CD4-positive, CD25-positive, alpha-beta regulatory T cell (primary cell): ENCODE measurements around the gene ZNF629. TPM values are rescaled to one million over a fixed set of nuclear protein-coding genes. Genes with fewer than 3 reads are reported as not detected.
A peak's percentile ranks its signal among the peaks of the same experiment; 100 is the strongest.

Experiments
- ATAC-seq, 2 donors: fragments of 150-1000 bp; cut with Tn5 transposase; one replicate each; pipeline ENCODE4 v1.10.0; 2021; ENCODE audit warnings: low read depth in 2 of 2, moderate number of reproducible peaks in 2 of 2, moderate library complexity in 1 of 2
- DNase-seq, 3 donors: peaks; one replicate each; pipeline versions ENCODE4 v3.0.0 to v3.0.0-alpha.2; 2012 to 2022; ENCODE audit warnings: mixed read lengths in 1 of 3
- H3K27ac ChIP-seq: one replicate; pipeline ENCODE4 v1.7.0; 2013; ENCODE audit warnings: mild to moderate bottlenecking, low read length; ENCODE audit not compliant: insufficient read depth, poor library complexity, severe bottlenecking
- H3K27me3 ChIP-seq: one replicate; pipeline ENCODE4 v1.7.0; 2013; ENCODE audit warnings: low read length; ENCODE audit not compliant: control insufficient read depth, insufficient read depth
- H3K36me3 ChIP-seq: one replicate; pipeline ENCODE4 v1.7.0; 2013; ENCODE audit warnings: mild to moderate bottlenecking, low read length, moderate library complexity; ENCODE audit not compliant: control insufficient read depth, insufficient read depth
- H3K4me1 ChIP-seq: 2 replicates; pipeline ENCODE4 v1.7.0; 2013; ENCODE audit warnings: mild to moderate bottlenecking, low read length; ENCODE audit not compliant: insufficient read depth, control insufficient read depth, poor library complexity, severe bottlenecking
- H3K4me3 ChIP-seq: one replicate; pipeline ENCODE4 v1.7.0; 2013; ENCODE audit warnings: low read depth, mild to moderate bottlenecking, low read length, moderate library complexity
- H3K9me3 ChIP-seq, 2 experiments: 1 replicate in 1 of 2; 2 replicates in 1 of 2; pipeline ENCODE4 v1.7.0; 2013; ENCODE audit warnings: low read length in 2 of 2, mild to moderate bottlenecking in 1 of 2, moderate library complexity in 1 of 2; ENCODE audit not compliant: control insufficient read depth in 2 of 2
- H3K27ac Mint-ChIP-seq, 3 donors: one replicate each; pipeline ENCODE4 v1.8.0; 2020 to 2022; ENCODE audit warnings: mild to moderate bottlenecking in 3 of 3, mixed read lengths in 3 of 3, moderate library complexity in 2 of 3
- H3K27me3 Mint-ChIP-seq: one replicate; pipeline ENCODE4 v1.8.0; 2022; ENCODE audit warnings: mild to moderate bottlenecking, mixed read lengths
- H3K36me3 Mint-ChIP-seq: one replicate; pipeline ENCODE4 v1.8.0; 2020; ENCODE audit warnings: mixed read lengths
- H3K4me1 Mint-ChIP-seq, 4 donors: one replicate each; pipeline ENCODE4 v1.8.0; 2020 to 2022; ENCODE audit warnings: mixed read lengths in 4 of 4, mild to moderate bottlenecking in 1 of 4
- H3K4me3 Mint-ChIP-seq, 4 donors: one replicate each; pipeline ENCODE4 v1.8.0; 2020 to 2022; ENCODE audit warnings: mild to moderate bottlenecking in 4 of 4, mixed read lengths in 4 of 4, moderate library complexity in 3 of 4
- H3K9me3 Mint-ChIP-seq, 7 donors: one replicate each; pipeline ENCODE4 v1.8.0; 2020 to 2022; ENCODE audit warnings: mixed read lengths in 7 of 7, mild to moderate bottlenecking in 3 of 7, moderate library complexity in 2 of 7
- polyA plus RNA-seq, 4 donors: library from polyadenylated mRNA; unstranded; fragments of 300-500 nt; fragmentation: Illumina TruSeq; gene quantifications; one replicate each; pipeline ENCODE4 v1.2.3, GENCODE V29; 2021
- total RNA-seq: library from RNA; stranded (reverse); gene quantifications from one replicate; pipeline ENCODE4 v1.2.3, GENCODE V29; 2022

The ZNF629 gene
- total and polyA plus RNA-seq, 5 donors from 2014 or later, result 0.23 to 0.79 (median 0.39) TPM

DNA sequence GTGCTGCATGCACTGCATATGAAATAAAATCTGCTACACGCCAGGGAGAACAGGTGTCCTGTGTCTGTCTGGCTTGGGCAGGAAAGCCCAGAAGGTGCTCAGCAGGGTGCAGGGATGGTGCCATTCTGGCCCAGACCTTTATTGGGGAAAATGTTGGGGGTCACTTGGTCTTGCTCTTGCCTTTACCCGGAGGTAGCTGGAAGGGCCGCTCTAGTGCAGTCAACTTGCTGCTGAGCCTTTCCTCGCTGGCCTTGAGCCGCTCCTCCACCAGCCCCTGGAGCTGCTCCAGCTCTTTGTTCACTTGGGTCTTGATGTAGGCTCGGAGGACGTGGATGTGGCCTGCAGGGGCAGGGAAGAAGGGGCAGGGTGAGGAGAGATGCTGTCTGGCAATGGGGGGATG is 29.7 kb downstream of the ZNF629 start:
- peak overlapping the region in 1 of 4 donors; percentile 58 for H3K4me3 Mint-ChIP-seq
- no peak overlapping the region for H3K27ac Mint-ChIP-seq
- Histone ChIP-seq H3K4me3 (no peak overlapping the region), H3K27ac (no peak overlapping the region), H3K9me3 (no peaks in the 10 kb centered on the region), H3K27me3 (no peaks in the 10 kb centered on the region), H3K36me3 (peaks cover 24% of the 10 kb centered on the region), H3K4me1 (peaks cover 9% of the 10 kb centered on the region)
- H3K27me3 Mint-ChIP-seq, result no peaks in the 10 kb centered on the region
- peaks cover 0 to 14% (median 10%) of the 10 kb centered on the region in 4 donors for H3K4me1 Mint-ChIP-seq
- H3K36me3 Mint-ChIP-seq, result peaks cover 15% of the 10 kb centered on the region
- no peak for ATAC-seq
- H3K9me3 Mint-ChIP-seq, result no peaks in the 10 kb centered on the region
- DNase-seq, result no peak

DNA sequence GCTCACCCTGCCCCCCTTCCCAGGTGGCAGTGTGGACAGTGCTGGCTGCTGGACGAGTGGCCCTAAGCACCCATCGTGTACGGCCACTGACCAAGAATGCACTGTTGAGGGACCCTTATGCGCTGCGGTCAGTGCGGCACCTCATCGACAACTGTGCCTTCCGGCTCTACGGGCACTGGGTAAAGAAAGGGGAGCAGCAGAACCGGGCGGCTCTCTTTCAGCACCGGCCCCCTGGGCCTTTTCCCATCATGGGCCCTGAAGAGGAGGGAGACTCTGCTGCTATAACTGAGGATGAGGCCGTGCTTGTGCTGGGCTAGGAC is 30.3 kb downstream of the ZNF629 start:
- H3K36me3 Mint-ChIP-seq, result peaks cover 15% of the 10 kb centered on the region
- H3K36me3 ChIP-seq, result peaks cover 24% of the 10 kb centered on the region
- H3K4me3 Mint-ChIP-seq, result no peak overlapping the region
- H3K27ac Mint-ChIP-seq, result no peak overlapping the region
- H3K27me3 Mint-ChIP-seq, result no peaks in the 10 kb centered on the region
- no peaks in the 10 kb centered on the region for H3K9me3 Mint-ChIP-seq
- H3K4me1 ChIP-seq, result peaks cover 8% of the 10 kb centered on the region
- peaks cover 0 to 9% (median 7%) of the 10 kb centered on the region in 4 donors for H3K4me1 Mint-ChIP-seq
- ATAC-seq, result no peak
- DNase-seq, result no peak
- H3K27ac ChIP-seq, result no peak overlapping the region
- no peak overlapping the region for H3K4me3 ChIP-seq
- no peaks in the 10 kb centered on the region for H3K9me3 ChIP-seq
- H3K27me3 ChIP-seq, result no peaks in the 10 kb centered on the region

DNA sequence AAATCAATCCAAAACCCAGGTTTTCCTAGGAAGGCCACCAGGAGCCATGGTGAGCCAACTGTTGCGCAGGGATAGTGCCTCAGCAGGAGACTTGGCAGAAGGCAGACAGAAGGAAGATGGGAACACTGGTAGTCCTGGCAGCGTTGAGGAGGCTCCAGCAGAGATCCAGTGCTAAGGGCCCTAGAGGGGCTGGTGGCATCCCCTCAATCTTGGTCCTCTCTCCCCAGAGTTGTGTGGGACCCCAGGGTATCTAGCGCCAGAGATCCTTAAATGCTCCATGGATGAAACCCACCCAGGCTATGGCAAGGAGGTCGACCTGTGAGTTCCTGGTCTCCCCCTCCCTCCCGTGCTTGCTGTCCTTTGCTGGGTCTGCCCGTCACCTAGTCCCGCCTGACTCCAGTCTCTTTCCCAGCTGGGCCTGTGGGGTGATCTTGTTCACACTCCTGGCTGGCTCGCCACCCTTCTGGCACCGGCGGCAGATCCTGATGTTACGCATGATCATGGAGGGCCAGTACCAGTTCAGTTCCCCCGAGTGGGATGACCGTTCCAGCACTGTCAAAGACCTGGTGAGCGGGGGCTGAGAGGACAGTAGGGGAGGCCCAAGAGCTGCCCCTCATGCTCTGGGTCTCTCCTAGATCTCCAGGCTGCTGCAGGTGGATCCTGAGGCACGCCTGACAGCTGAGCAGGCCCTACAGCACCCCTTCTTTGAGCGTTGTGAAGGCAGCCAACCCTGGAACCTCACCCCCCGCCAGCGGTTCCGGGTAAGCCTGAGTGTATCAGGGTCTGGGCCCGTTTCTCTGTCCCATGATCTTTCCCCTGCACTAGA is 30.8 kb downstream of the ZNF629 start:
- Histone ChIP-seq H3K9me3 (no peaks in the 10 kb centered on the region), H3K4me1 (peaks cover 5% of the 10 kb centered on the region), H3K27ac (no peak overlapping the region), H3K36me3 (peaks cover 28% of the 10 kb centered on the region), H3K27me3 (no peaks in the 10 kb centered on the region), H3K4me3 (no peak overlapping the region)
- Mint-ChIP-seq H3K9me3 (no peaks in the 10 kb centered on the region), H3K27ac (no peak overlapping the region), H3K27me3 (no peaks in the 10 kb centered on the region), H3K4me1 (peaks cover 0 to 10% (median 9%) of the 10 kb centered on the region in 4 donors), H3K4me3 (peak overlapping the region in 1 of 4 donors; percentile 73), H3K36me3 (peaks cover 20% of the 10 kb centered on the region)
- DNase-seq (no peak), ATAC-seq (no peak)

DNA sequence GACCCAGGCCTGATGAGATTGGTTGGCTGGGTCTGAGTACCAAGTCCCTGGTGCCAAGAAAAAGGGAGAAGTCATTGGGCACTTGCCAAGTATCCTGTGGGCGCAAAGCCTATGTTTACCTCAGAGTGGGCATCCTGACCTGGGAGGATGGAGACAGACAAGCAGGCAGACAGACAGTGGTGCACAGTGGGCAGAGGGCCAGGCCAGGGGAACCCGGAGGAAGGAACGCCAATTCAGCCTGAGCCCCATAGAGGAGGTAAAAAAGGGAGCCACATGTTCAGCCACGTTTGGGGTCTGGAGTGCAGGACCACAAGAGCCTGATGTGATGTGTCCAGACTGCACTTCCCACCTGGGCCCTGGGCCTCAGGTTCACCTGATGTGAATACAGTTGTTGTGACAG is 33.4 kb downstream of the ZNF629 start:
- Mint-ChIP-seq H3K27me3 (no peaks in the 10 kb centered on the region), H3K4me3 (no peak overlapping the region), H3K9me3 (no peaks in the 10 kb centered on the region), H3K27ac (no peak overlapping the region), H3K4me1 (peaks cover 0 to 18% (median 11%) of the 10 kb centered on the region in 4 donors), H3K36me3 (peaks cover 29% of the 10 kb centered on the region)
- DNase-seq (no peak), ATAC-seq (no peak)
- Histone ChIP-seq H3K4me1 (peaks cover 2% of the 10 kb centered on the region), H3K4me3 (no peak overlapping the region), H3K27ac (no peak overlapping the region), H3K27me3 (no peaks in the 10 kb centered on the region), H3K9me3 (no peaks in the 10 kb centered on the region), H3K36me3 (peaks cover 35% of the 10 kb centered on the region)

DNA sequence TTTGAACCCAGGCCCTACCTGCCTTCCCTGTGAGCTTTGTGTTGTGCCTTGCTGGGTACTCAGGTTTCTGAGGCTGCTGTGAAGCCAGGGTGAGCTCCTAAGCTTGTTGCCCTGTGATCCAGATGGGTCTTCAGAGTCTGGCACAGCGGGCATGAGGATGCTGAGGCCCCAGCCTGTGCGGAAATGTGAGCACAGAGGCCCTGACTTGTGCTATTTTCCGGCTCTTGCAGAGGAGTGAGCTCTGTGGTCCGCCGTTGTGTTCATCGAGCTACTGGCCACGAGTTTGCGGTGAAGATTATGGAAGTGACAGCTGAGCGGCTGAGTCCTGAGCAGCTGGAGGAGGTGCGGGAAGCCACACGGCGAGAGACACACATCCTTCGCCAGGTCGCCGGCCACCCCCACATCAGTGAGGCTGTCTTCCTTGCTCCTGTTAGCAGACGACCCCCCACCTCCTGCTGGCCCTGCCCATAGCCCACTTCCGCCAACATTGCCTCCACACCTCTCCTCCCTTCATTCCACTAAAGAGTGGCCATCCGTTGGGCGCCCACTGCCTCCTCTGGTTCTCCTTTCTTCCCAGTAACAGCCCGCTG is 36.0 kb downstream of the ZNF629 start:
- Mint-ChIP-seq H3K9me3 (no peaks in the 10 kb centered on the region), H3K27me3 (no peaks in the 10 kb centered on the region), H3K36me3 (peaks cover 26% of the 10 kb centered on the region), H3K4me3 (peak overlapping the region; percentile 22 to 94 (median 85)), H3K27ac (peak overlapping the region in 1 of 3 donors; percentile 58), H3K4me1 (peaks cover 5 to 32% (median 20%) of the 10 kb centered on the region in 4 donors)
- H3K27me3 ChIP-seq, result no peaks in the 10 kb centered on the region
- no peaks in the 10 kb centered on the region for H3K9me3 ChIP-seq
- no peak for DNase-seq
- H3K27ac ChIP-seq, result no peak overlapping the region
- peaks cover 9% of the 10 kb centered on the region for H3K4me1 ChIP-seq
- no peak for ATAC-seq
- H3K4me3 ChIP-seq, result no peak overlapping the region
- H3K36me3 ChIP-seq, result peaks cover 31% of the 10 kb centered on the region

DNA sequence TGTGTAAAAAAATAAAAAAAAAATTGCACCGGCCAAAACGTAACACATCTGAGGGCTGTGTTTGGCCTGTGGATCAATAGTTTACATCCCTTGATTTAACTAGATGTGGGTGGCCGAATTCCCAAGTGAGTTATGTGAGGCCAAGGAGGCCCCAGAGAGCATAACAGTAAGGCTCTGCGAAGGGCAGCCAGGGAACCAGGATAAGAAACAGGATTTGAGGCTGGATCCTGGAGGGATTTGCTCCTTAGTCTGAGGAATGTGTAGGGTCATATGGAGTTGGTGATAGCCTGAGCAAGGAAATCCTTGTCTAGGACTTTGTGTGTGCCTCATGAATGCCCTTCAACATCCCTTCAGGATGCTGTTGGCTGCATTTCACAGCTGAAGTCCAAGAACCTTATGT is 36.8 kb downstream of the ZNF629 start:
- Histone ChIP-seq H3K4me3 (no peak overlapping the region), H3K27ac (no peak overlapping the region), H3K9me3 (no peaks in the 10 kb centered on the region), H3K27me3 (no peaks in the 10 kb centered on the region), H3K4me1 (peaks cover 9% of the 10 kb centered on the region), H3K36me3 (peaks cover 30% of the 10 kb centered on the region)
- Mint-ChIP-seq H3K27me3 (no peaks in the 10 kb centered on the region), H3K36me3 (peaks cover 20% of the 10 kb centered on the region), H3K9me3 (no peaks in the 10 kb centered on the region), H3K27ac (peak overlapping the region in 1 of 3 donors; percentile 58), H3K4me1 (peaks cover 5 to 32% (median 21%) of the 10 kb centered on the region in 4 donors), H3K4me3 (peak overlapping the region; percentile 84 to 94 (median 92))
- DNase-seq (no peak), ATAC-seq (no peak)

DNA sequence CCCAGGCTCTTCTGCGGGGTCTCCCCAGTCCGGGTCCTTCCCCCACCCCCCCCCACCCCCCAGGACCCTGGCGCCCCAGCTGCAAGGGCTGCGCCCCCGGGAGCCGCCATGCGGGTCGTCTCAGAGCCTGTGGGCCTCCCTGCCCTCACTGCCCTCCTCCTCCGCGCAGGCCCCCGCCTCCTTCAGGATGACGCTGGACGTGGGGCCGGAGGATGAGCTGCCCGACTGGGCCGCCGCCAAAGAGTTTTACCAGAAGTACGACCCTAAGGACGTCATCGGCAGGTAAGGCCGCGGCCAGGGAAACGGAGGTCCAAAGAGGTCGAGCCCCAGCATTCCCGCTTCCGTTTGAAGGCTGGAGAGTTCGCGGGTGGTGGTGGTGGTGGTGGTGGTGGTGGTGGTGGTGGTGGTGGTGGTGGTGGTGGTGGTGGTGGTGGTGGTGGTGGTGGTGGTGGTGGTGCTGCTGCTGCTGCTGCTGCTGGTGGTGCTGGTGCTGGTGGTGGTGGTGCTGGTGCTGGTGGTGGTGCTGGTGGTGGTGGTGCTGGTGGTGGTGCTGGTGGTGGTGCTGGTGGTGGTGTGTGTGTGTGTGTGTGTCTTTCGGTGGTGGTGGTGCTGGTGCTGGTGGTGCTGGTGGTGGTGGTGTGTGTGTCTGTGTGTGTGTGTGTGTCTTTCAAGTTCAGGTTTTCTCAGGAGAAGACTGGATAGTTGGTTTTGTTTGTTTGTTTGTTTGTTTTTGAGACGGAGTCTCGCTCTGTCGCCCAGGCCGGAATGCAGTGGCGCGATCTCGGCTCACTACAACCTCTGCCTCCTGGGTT is 38.2 kb downstream of the ZNF629 start:
- Histone ChIP-seq H3K27me3 (no peaks in the 10 kb centered on the region), H3K27ac (peak overlapping the region; percentile 68), H3K4me1 (peaks cover 9% of the 10 kb centered on the region), H3K36me3 (peaks cover 27% of the 10 kb centered on the region), H3K4me3 (no peak overlapping the region), H3K9me3 (no peaks in the 10 kb centered on the region)
- peak overlapping the region in 2 of 3 donors; percentile 78 to 93 for H3K27ac Mint-ChIP-seq
- peaks cover 22% of the 10 kb centered on the region for H3K36me3 Mint-ChIP-seq
- DNase-seq (peak; percentile 12 to 32 (median 27)), ATAC-seq (no peak)
- peak overlapping the region; percentile 91 to 98 (median 95) for H3K4me3 Mint-ChIP-seq
- no peaks in the 10 kb centered on the region for H3K27me3 Mint-ChIP-seq
- H3K4me1 Mint-ChIP-seq, result peaks cover 5 to 32% (median 21%) of the 10 kb centered on the region in 4 donors
- H3K9me3 Mint-ChIP-seq, result no peaks in the 10 kb centered on the region
